K562 (cell line): ENCODE measurements around the gene MMP15. TPM values are rescaled to one million over a fixed set of nuclear protein-coding genes. Genes with fewer than 3 reads are reported as not detected.
"Not testable (repeated sequence)": the region's sequence is repeated elsewhere in the genome, so short reads cannot be mapped to it uniquely, and the experiment has no call there.

Source experiments
- ATAC-seq: fragments of 200-7000 bp; cut with Tn5 transposase; 3 replicates; pipeline ENCODE4 v1.9.1; 2020; ENCODE audit warnings: moderate library complexity
- BruUV-seq: library from RNA; stranded (reverse); fragments of 400-500 nt; replicated peaks from 2 replicates; lab custom pipeline; 2021; lab: Mats Ljungman, UMichigan
- CTCF ChIA-PET: fragments of 300-600 bp; formaldehyde crosslinking; extraction: SDS; loops from one replicate; lab custom pipeline; 2021; ENCODE audit warnings: low intra/inter-chr PET ratio; lab: Yijun Ruan, JAX
- POLR2A ChIA-PET: fragments of 300-600, 350-650 bp; sonication (Branson Sonifier 250); formaldehyde crosslinking; extraction: SDS; loops from one replicate; lab custom pipeline; 2021; ENCODE audit warnings: antibody characterized with exemption, inconsistent platforms; lab: Yijun Ruan, JAX
- DNase-seq, 4 experiments: peaks; one replicate each; pipeline versions ENCODE4 v3.0.0 to v3.0.0-alpha.2; 2011 to 2018; ENCODE audit warnings: low spot score in 3 of 4, mixed read lengths in 3 of 4; ENCODE audit errors: extremely low read depth in 1 of 4
- FAIRE-seq: peaks from 2 replicates; lab custom pipeline; 2011; peaks lifted over from hg19 to GRCh38; lab: Jason Lieb, UNC
- H2AFZ ChIP-seq: 2 replicates; pipeline ENCODE4 v1.6.0; 2011; ENCODE audit warnings: low read depth, low read length, control low read depth, inconsistent platforms
- H3K27ac ChIP-seq: fragments of 200-600 bp; 3 replicates; pipeline ENCODE4 v1.8.0; 2011; ENCODE audit warnings: low read depth, mild to moderate bottlenecking, control low read depth, inconsistent platforms, low read length, moderate library complexity, mixed read lengths; ENCODE audit errors: extremely low read depth
- H3K27me3 ChIP-seq, 2 experiments: fragments of 300-600 bp in 1 of 2; 2 replicates in 1 of 2; 3 replicates in 1 of 2; pipeline versions ENCODE4 v1.6.0 to v1.8.0; 2011; ENCODE audit warnings: inconsistent platforms in 2 of 2, low read length in 2 of 2, mild to moderate bottlenecking in 1 of 2, mixed read lengths in 1 of 2, moderate library complexity in 1 of 2; ENCODE audit not compliant: control insufficient read depth in 2 of 2, insufficient read depth in 2 of 2
- H3K36me3 ChIP-seq: fragments of 300-600 bp; 3 replicates; pipeline ENCODE4 v1.8.0; 2011; ENCODE audit warnings: mild to moderate bottlenecking, low read length, inconsistent platforms; ENCODE audit not compliant: control insufficient read depth, insufficient read depth
- H3K4me1 ChIP-seq, 2 experiments: fragments of 200-600 bp in 1 of 2; replicated peaks in 1 of 2; 2 replicates in 1 of 2; 3 replicates in 1 of 2; pipeline versions ENCODE4 v1.5.1 to v1.8.0; 2011; ENCODE audit warnings: inconsistent platforms in 2 of 2, low read length in 2 of 2, mild to moderate bottlenecking in 1 of 2, mixed read lengths in 1 of 2, moderate library complexity in 1 of 2; ENCODE audit not compliant: control insufficient read depth in 2 of 2, insufficient read depth in 2 of 2
- H3K4me2 ChIP-seq: 2 replicates; pipeline ENCODE4 v1.6.1; 2011; ENCODE audit warnings: low read length, control low read depth, inconsistent platforms, mixed read lengths; ENCODE audit not compliant: insufficient read depth
- H3K4me3 ChIP-seq: fragments of 200-600 bp; sonication (generic), shearing (Covaris generic); 2 replicates; pipeline ENCODE4 v1.5.1; 2016; ENCODE audit warnings: control low read depth, inconsistent platforms
- H3K79me2 ChIP-seq: fragments of 200-600 bp; 3 replicates; pipeline ENCODE4 v1.8.0; 2011; ENCODE audit warnings: low read length, inconsistent platforms; ENCODE audit not compliant: control insufficient read depth, insufficient read depth
- H3K9ac ChIP-seq, 2 experiments: 2 replicates each; pipeline versions ENCODE4 v1.6.0 to v1.6.1; 2011; ENCODE audit warnings: low read depth in 2 of 2, low read length in 2 of 2, control low read depth in 1 of 2, inconsistent platforms in 1 of 2, mild to moderate bottlenecking in 1 of 2, mixed read lengths in 1 of 2; ENCODE audit not compliant: insufficient read depth in 1 of 2
- H3K9me1 ChIP-seq: one replicate; pipeline ENCODE4 v1.6.0; 2011; ENCODE audit warnings: inconsistent platforms, mild to moderate bottlenecking, low read length, moderate library complexity; ENCODE audit not compliant: control insufficient read depth, insufficient read depth
- H3K9me3 ChIP-seq: replicated peaks from 2 replicates; pipeline ENCODE4 v1.5.1; 2011; ENCODE audit warnings: low read depth, low read length, inconsistent platforms; ENCODE audit not compliant: control insufficient read depth, insufficient read depth
- H4K20me1 ChIP-seq: replicated peaks from 2 replicates; pipeline ENCODE4 v1.6.1; 2011; ENCODE audit warnings: low read length, inconsistent platforms, mixed read lengths; ENCODE audit not compliant: control insufficient read depth, insufficient read depth
- HMGN3 ChIP-seq: IDR thresholded peaks from 2 replicates; pipeline ENCODE4 v1.6.1; 2011; ENCODE audit warnings: borderline replicate concordance, low read depth, mild to moderate bottlenecking, mixed read lengths, low read length; ENCODE audit not compliant: insufficient read length; ENCODE audit errors: extremely low read depth
- TAL1 ChIP-seq: fragments of 450-650 bp; IDR thresholded peaks from 2 replicates; pipeline ENCODE4 v1.6.1; 2016; ENCODE audit warnings: mild to moderate bottlenecking
- ZNF146 ChIP-seq: IDR thresholded peaks from one replicate; pipeline ENCODE4 v1.6.1; 2018; ENCODE audit warnings: missing compliant biosample characterization; ENCODE audit not compliant: unreplicated experiment
- ZNF263 ChIP-seq: sonication (generic); formaldehyde crosslinking; IDR thresholded peaks from 2 replicates; pipeline ENCODE4 v1.8.0; 2022; ENCODE audit warnings: mild to moderate bottlenecking, missing genetic modification reagents, borderline replicate concordance
- WGBS: fragments of 100-300 bp; shearing (Covaris generic); methylation state at CpG from one replicate; pipeline ENCODE4 v1.1.6; 2016; ENCODE audit warnings: low coverage, mixed read lengths; ENCODE audit not compliant: insufficient coverage; ENCODE audit errors: missing lambda C conversion rate; 5-methylcytosine and 5-hydroxymethylcytosine counted together
- in situ Hi-C: fragments of 300-500 bp; cut with MboI; formaldehyde crosslinking; loops from 4 replicates; pipeline ENCODE4 v1.15.0; 2018; ENCODE audit warnings: inconsistent platforms, mixed read lengths
- intact Hi-C: fragments of 100-400 bp; cut with micrococcal nuclease; formaldehyde crosslinking; loops from 2 replicates; pipeline ENCODE4 v1.14.2; 2022
- polyA plus RNA-seq, 8 experiments: library from polyadenylated mRNA; depleted of rRNA in 4 of 8; stranded (reverse) in 5 of 8; unstranded in 3 of 8; fragments of >200 nt; fragmentation: Nextera tagmentation in 2 of 8; fragmentation: Illumina TruSeq in 1 of 8; extraction: Ambion mirVana in 2 of 8; extraction: Trizol in 1 of 8; gene quantifications; 2 replicates each; pipeline versions ENCODE4 v1.2.1 to v1.2.3, GENCODE V29; 2011 to 2014; ENCODE audit warnings: inconsistent platforms in 1 of 8, missing spikeins in 1 of 8
- total RNA-seq, 7 experiments: library from RNA; depleted of rRNA in 6 of 7; stranded (reverse); fragments of >200 nt in 6 of 7; fragmentation: Illumina TruSeq in 2 of 7; extraction: Trizol in 2 of 7; gene quantifications; 2 replicates each; pipeline versions ENCODE4 v1.2.1 to v1.2.3, GENCODE V29; 2011 to 2021; ENCODE audit warnings: low replicate concordance in 1 of 7

MMP15 gene
- total and polyA plus RNA-seq, 9 of the 15 experiments (the other 6 are each of a cell fraction or from before 2014, with no cell fraction given): 0.01 to 20.4 (median 5.5) TPM

DNA sequence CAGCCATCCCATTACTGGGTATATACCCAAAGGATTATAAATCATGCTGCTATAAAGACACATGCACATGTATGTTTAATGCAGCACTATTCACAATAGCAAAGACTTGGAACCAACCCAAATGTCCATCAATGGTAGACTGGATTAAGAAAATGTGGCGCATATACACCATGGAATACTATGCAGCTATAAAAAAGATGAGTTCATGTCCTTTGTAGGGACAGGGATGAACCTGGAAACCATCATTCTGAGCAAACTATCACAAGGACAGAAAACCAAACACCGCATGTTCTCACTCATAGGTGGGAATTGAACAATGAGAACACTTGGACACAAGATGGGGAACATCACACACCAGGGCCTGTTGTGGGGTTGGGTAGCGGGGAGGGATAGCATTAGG lies 64.8 kb downstream of the MMP15 start:
- intact Hi-C loops: loop anchor here (10.0 kb wide), 1 partner anchor 516 kb away; no protein-coding TSS in a partner anchor
- H3K9me1 ChIP-seq, POLR2A ChIA-PET, H3K4me3 ChIP-seq, H3K4me1 ChIP-seq, H3K36me3 ChIP-seq, H3K27ac ChIP-seq, BruUV-seq, DNase-seq, H4K20me1 ChIP-seq, H2AFZ ChIP-seq, H3K9me3 ChIP-seq, ATAC-seq, H3K4me2 ChIP-seq, CTCF ChIA-PET, H3K79me2 ChIP-seq, H3K9ac ChIP-seq, FAIRE-seq: not testable (repeated sequence)
- 14% methylated on average over 3 of the region's 3 CpGs for WGBS
- peaks cover 6 to 22% of the 10 kb centered on the region in 2 experiments; a peak in 3 of 5 replicates for H3K27me3 ChIP-seq
- in situ Hi-C loops: loop anchor here (10.0 kb wide), 1 partner anchor 196 kb away; no protein-coding TSS in a partner anchor
- TF ChIP-seq ZNF146 (CRISPR knock-in tag): peak; percentile 52

DNA sequence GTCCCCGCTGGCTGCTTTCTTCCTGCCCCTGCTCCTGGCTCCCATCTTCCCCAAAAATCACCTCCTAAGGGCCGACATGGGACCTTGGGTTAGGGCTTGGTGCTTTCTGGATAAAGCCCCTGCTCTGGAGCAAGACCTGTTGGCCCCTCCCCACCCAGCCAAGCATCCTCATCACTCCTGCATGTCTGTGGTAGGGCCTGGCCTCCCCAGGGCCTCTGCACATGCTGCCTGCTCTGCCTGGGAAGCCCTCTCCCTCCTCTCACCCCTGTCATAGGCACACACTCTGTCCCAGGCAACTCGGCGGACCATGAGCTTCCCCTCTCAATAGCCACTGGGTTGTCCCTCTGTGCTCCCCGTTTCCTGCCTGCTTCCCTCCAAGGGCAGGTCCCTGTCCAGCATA lies 68.5 kb downstream of the MMP15 start:
- TF ChIP-seq ZNF263 (CRISPR knock-in tag): no peak
- TF ChIP-seq TAL1: no peak
- TF ChIP-seq HMGN3: no peak
- POLR2A ChIA-PET: interaction anchor here (1.0 kb wide), 1 partner anchor 13 kb away, joined by 3 read pairs; no protein-coding TSS in a partner anchor
- FAIRE-seq (no peak), ATAC-seq (no peak), DNase-seq (no peak)
- H3K27me3 ChIP-seq: peaks cover 6 to 13% of the 10 kb centered on the region in 2 experiments; a peak in 3 of 5 replicates
- H3K4me2 ChIP-seq: no peak overlapping the region
- in situ Hi-C loops (loop anchor here (10.0 kb wide), 1 partner anchor 199 kb away; no protein-coding TSS in a partner anchor), intact Hi-C loops (loop anchor here (10.0 kb wide), 1 partner anchor 519 kb away; no protein-coding TSS in a partner anchor)
- H4K20me1 ChIP-seq: peaks cover 3% of the 10 kb centered on the region; the same call in 1 of the 2 replicates
- no peak overlapping the region for H3K27ac ChIP-seq
- no peaks in the 10 kb centered on the region for H3K9me3 ChIP-seq
- H3K4me1 ChIP-seq: peaks cover 0 to 4% of the 10 kb centered on the region in 2 experiments; a peak in 2 of 5 replicates
- no peaks in the 10 kb centered on the region for H3K36me3 ChIP-seq
- H3K9ac ChIP-seq: no peak overlapping the region
- BruUV-seq: no TSS peak
- H3K79me2 ChIP-seq: no peaks in the 10 kb centered on the region
- no peak overlapping the region for H3K4me3 ChIP-seq
- 25% methylated on average over 5 of the region's 5 CpGs for WGBS
- CTCF ChIA-PET: no interaction called here
- H3K9me1 ChIP-seq: no peaks in the 10 kb centered on the region
- H2AFZ ChIP-seq: no peak overlapping the region
